Measurements from ENCODE around the gene RYR1.
"Not testable (repeated sequence)": the region's sequence is repeated elsewhere in the genome, so short reads cannot be mapped to it uniquely, and the experiment has no call there.

RYR1 gene

DNA sequence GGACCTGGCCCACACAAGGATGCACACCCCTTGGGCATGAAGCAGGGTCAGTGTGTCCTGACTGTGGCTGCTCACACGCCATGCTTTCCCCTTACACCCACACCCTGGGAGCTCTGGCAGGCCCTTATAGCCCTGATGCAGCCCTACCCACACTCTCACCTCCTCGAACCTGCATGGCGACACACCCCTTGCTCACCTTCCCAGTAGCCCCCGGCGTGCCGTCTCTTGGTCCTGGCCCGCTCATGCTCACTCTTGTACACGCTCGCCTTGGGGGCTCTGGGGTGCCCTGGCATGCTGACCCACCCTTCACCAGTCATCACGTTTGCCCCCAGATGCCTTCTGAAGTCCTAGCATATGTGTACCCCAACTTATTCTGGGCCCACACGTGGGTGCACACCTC, 128.2 kb downstream of the RYR1 start:
- DNase-seq (ENCODE audit: low read depth) = no peak

- DNase-seq (ENCODE audit: low read depth) = no peak
These were observed 128.6 kb downstream of the RYR1 start for GRCh38 chr19:38562096-38562495.

DNA sequence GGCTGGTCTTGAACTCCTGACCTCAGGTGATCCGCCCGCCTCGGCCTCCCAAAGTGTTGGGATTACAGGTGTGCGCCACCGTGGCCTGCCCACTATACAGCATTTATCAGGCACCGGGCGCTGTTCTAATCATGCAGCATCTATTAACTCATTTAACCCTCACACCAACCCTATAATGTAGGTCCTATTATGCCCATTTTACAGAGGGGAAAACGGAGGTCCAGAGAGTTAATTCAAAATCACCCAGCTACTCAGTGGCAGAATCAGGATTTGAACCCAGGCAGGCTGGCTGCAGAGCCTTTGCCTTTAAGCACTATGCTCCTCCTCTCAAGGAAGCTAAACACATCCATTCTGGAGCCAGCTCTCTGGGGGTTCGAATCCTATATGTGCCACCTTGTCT, 130.0 kb downstream of the RYR1 start:
- no peak for DNase-seq (ENCODE audit: low read depth)

DNA sequence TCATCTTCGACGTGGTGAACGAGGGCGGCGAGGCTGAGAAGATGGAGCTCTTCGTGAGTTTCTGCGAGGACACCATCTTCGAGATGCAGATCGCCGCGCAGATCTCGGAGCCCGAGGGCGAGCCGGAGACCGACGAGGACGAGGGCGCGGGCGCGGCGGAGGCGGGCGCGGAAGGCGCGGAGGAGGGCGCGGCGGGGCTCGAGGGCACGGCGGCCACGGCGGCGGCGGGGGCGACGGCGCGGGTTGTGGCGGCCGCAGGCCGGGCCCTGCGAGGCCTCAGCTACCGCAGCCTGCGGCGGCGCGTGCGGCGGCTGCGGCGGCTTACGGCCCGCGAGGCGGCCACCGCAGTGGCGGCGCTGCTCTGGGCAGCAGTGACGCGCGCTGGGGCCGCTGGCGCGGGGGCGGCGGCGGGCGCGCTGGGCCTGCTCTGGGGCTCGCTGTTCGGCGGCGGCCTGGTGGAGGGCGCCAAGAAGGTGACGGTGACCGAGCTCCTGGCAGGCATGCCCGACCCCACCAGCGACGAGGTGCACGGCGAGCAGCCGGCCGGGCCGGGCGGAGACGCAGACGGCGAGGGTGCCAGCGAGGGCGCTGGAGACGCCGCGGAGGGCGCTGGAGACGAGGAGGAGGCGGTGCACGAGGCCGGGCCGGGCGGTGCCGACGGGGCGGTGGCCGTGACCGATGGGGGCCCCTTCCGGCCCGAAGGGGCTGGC, 131.6 kb downstream of the RYR1 start:
- DNase-seq (ENCODE audit: low read depth) = no peak

GRCh38 chr19:38565691-38566105, 132.2 kb downstream of the RYR1 start:
- no peak for DNase-seq (ENCODE audit: low read depth)

GRCh38 chr19:38569368-38569983, 136.0 kb downstream of the RYR1 start:
- DNase-seq (ENCODE audit: low read depth) = no peak

GRCh38 chr19:38571682-38572081, 138.2 kb downstream of the RYR1 start:
- DNase-seq (ENCODE audit: low read depth) = no peak

- DNase-seq (ENCODE audit: low read depth) = no peak
These were observed 144.3 kb downstream of the RYR1 start for GRCh38 chr19:38577826-38578225.

GRCh38 chr19:38579304-38579703, 145.8 kb downstream of the RYR1 start:
- DNase-seq (ENCODE audit: low read depth) = not testable (repeated sequence)

- no peak for DNase-seq (ENCODE audit: low read depth)
These were observed 146.6 kb downstream of the RYR1 start for GRCh38 chr19:38580080-38580479.

GRCh38 chr19:38583219-38583984, 149.9 kb downstream of the RYR1 start:
- DNase-seq (ENCODE audit: low read depth) = no peak

- DNase-seq (ENCODE audit: low read depth) = no peak
These were observed 150.5 kb downstream of the RYR1 start for GRCh38 chr19:38583985-38584305.

DNA sequence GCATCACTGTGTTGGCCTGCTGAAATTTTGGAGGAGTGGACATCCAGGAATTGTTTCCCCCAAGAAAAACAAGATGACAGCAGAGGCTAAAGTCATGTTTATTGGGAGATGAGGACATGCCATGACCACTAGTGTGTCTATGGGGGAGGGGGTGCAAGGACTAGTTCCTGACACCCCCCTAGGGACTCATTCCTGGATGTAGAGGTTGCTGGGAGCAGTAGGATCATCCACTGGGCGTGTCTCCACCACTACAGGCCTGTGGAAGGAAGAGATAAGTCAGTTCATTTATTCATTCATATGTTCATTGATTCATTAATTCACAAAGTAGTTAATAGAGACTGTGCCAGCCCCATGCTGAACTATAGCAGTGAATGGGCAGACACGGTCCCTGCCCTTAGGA, 154.1 kb downstream of the RYR1 start:
- DNase-seq (ENCODE audit: low read depth) = no peak

GRCh38 chr19:38588041-38588440, 154.6 kb downstream of the RYR1 start:
- DNase-seq (ENCODE audit: low read depth) = no peak

DNA sequence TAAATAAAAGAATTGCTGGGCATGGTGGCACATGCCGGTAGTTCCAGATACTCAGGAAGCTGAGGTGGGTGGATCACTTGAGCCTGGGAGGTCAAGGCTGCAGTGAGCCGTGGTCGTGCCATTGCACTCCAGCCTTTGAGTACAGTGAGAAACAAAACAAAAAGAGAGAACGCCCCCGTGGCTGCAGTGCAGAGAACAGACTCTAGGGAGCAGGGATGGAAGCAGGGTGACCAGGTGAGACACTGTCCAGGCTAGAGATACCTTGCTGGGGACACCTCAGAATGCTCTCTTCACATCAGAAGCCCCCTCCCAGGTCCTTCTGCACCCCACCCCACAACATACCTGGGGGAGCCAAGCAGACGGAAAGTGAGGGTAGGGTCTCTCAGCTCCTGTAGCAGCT, 159.4 kb downstream of the RYR1 start:
- DNase-seq (ENCODE audit: low read depth) = no peak

GRCh38 chr19:38596057-38596981, 162.8 kb downstream of the RYR1 start:
- DNase-seq (ENCODE audit: low read depth) = no peak

- DNase-seq (ENCODE audit: low read depth) = no peak
These were observed 163.6 kb downstream of the RYR1 start for GRCh38 chr19:38597075-38597474.

- no peak for DNase-seq (ENCODE audit: low read depth)
These were observed 166.2 kb downstream of the RYR1 start for GRCh38 chr19:38599722-38600121.

- DNase-seq (ENCODE audit: low read depth) = not testable (repeated sequence)
These were observed 169.4 kb downstream of the RYR1 start for GRCh38 chr19:38602856-38603255.

DNA sequence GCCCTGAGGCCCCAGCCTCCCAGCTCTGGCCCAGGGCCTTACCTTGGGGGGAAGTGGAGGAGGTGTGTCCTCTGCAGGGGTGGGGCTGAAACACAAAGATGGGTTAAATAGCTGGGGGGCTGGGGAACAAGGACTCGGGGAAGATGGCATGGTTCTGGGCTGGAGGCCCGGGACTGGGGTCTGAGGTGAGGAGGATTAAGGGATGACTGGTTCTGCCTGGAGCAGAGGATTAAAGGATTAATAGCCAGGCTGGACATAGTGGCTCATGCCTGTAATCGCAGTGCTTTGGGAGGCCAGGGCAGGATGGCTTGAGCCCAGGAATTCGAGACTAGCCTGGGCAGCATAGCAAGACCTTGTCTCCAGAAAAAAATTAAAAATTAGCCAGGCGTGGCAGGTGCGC, 172.6 kb downstream of the RYR1 start:
- no peak for DNase-seq (ENCODE audit: low read depth)

GRCh38 chr19:38614289-38614688, 180.8 kb downstream of the RYR1 start:
- DNase-seq (ENCODE audit: low read depth) = no peak

DNA sequence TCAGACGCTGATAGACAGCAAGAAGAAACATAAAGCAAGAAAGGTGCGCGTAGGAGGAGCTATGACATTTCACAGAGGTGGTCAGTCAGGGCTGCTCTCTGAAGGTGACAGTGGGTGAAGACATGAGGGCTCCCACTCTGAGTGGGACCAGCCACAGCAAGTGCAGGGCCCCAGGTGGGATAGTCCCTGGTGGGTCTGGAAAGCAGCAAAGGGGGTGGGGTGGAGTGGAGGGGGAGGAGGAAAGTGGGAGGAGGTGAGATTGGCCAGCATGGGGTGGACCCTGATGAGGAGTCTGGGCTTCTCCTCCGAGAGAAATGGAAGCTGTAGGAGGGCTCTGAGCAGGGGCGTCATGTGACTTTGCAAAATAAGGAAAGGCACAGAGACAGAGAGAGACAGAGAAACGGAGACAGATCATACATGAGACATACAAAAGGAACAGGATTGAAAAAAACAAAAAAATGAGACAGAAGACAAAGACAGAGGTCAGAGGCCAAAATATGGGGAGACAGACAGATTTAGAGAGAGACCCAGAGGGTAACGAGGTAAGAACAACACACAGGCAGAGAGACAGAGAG, 181.6 kb downstream of the RYR1 start:
- no peak for DNase-seq (ENCODE audit: low read depth)
